Stimulated activated CD8-positive, alpha-beta memory T cell treated with anti-CD3 and anti-CD28 coated beads, Interleukin-12 subunit alpha, Interleukin-12 subunit beta, amount 100 ng/mL, for 1 hour (primary cell): Measurements from ENCODE around the gene NKX1-1.
"Not testable (repeated sequence)": the region's sequence is repeated elsewhere in the genome, so short reads cannot be mapped to it uniquely, and the experiment has no call there.

Source experiments
- DNase-seq: peaks from one replicate; pipeline ENCODE4 v3.0.0-alpha.2; 2020; ENCODE audit warnings: low read depth

The NKX1-1 gene

DNA sequence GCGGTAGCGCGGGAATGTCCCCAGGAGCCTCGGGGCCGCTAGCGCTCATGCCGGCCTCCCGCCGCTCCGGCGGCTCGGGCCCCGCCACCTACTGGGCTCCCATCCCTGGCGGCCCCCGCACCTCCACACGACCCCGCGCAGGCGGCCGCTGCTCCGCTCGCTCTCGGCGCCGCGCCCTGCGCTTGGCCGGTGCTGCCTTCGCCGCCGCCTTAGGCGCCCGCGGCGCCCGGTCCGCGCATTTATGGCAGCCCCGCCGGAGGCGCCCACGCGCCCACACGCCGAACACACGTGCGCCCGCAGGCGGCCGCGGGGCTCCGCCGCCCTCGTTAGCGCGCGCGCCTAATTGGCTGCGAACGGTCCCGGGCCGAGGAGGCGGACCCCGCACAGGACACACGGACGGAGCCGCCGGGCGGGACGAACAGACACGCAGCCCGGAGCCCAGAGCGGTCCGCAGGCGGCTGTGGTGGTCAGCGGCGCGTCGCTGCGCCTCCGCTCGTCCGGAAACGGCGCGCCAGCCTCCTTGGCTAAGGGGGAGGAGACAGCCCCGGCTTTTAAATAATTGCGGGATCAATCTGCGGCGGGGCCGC lies at the start of gene NKX1-1:
Gene NKX1-1, minus strand, starts transcription at position 49 of the 587 bp plus-strand sequence. Its CDS starts 0 bp downstream, at position 49.
- DNase-seq: no peak

DNA sequence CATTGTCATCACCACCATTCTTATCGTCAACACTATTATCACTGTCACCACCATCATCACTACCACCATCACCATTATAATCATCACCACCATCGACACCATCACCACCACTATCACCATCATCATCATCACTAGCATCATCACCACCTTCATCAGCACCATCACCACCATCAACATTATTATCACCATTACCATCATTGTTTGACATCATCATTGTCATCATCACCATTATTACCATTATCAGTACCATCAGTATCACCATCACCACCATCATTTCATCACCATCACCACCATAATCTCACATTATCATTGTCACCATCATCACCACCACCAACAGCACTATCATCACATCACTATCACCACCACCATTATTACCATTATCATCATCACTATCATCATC lies 47.5 kb upstream of the NKX1-1 start:
- DNase-seq: no peak

DNA sequence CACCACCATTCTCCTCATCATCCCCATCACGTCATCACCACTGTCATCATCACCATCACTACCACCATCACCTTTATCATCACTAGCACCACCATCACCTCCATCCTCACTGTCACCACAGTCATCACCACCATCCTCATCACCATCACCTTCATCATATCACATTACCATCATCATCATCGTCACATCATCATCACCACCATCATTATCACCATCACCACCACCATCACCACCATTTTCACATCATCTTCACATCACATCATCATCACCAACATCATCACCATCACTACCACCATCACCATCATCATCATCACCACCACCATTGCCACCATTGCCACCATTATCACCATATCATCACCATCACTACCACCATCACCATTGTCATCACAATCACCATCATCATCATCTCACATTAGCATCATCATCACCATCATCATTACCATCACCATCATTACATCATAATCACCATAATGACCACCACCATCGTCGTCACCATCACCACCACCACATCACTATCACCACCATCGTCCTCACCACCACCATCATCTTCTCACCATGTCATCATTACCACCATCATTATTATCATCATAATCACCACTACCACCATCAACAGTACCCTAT lies 46.3 kb upstream of the NKX1-1 start:
- DNase-seq: no peak

DNA sequence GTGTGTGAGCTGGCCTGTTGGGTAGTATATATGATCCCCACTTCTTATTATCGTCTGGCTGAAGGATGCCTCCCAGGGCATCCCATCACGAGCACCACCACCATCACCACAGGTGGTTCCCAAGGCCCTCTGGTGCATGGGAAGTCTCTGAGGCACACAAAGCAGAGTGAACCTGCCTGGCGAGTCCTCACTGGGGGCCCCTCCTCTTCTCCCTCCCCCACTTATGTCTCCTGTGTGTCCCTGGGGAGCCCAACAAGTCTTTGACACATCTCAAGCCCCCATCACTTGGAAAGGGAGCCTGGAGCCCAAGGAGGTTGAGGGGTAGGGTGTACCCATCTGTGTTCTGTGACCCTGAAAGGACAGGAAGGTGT lies 45.5 kb upstream of the NKX1-1 start:
- no peak for DNase-seq

DNA sequence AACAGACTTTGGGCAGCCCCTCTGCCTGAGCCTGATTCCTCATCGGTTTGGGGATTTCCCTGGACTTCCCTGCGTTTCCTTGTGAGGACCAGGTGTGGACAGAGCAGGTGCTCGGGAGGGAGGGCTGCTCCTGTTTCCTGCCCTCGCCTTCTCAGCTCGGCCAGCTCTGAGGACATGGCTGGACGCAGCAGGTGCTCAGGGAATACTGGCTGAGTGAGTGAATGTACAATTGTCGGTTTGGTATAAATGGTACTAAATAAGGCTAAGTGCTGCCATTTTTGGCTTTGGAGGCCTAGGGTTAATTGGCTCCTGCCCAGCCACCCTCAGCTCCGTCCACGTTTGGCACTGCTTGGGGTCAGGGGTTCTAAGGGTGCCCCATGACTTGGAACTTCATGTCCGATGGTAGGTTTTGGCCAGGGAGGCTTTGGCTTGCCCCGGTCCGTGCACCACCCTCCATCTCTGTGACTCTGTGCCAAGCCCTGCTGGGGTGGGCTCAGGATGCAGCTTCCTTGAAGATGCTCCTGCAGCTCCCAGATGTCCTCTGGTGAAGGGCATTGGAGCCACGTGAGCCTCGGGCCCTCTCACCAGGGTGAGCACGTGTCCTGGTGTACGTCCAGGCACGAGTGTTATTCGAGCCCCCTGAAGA lies 45.0 kb upstream of the NKX1-1 start:
- no peak for DNase-seq

DNA sequence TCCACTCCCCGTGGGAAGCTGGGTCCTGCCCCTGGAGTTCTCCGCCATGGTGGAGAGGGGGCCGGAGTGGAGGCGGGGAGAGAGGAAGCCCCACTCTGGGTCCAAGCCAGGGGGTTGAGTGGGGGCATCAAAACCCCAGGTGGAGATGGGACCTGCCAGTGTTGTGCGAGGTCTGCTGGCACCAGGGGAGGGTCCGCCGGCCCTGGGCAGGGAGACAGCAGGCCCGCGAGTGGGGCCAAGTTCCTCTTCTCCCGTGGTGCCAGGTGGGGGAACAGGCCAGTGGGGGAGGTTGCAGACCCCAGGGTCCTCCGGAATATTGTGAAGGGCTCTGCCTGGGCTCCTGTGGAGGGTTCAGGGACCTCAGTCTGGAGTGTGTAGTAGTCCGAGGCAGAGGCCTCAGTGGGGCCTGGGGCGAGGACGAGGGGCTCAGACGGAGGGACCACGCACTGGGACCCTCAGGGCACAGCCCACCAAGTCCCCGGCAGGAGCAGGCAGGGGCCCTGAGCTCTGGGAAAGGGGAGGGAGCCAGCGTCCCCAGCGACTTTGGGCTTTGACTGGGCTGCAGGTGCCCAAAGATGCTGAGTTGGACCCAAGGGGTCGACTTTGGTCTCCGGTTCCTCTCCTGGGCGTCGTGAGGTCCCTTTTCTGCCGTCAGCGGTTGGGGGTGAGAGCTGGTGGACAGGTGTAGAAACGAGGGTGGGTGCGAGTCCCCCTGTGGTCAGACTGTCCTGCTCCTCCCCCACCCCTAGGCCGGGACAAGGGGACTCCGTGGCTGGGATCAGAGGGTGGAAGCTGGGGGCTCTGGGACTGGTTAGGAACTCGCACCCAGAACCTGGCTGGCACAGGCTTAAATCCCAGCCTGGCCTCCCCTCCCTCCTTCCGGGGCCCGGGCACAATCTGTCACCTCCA lies 43.8 kb upstream of the NKX1-1 start:
- DNase-seq: no peak

DNA sequence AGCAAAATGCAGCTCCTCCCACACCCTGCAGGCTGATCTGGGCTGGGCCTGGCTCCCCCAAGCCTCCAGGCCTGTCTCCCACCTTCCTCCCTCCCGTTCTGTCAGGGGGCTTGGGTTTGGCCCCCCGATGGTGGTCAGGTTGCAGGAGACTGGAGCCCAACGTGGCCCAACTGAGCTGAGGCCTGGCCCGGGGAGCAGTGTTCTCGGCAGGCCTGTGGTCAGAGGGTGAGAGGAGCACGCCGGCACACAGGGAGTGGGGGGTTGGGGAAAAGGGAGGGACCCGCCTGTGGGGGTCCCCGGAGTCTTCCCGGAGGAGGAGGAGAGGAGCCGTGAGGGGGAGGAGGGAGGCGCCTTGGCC lies 43.2 kb upstream of the NKX1-1 start:
- DNase-seq: no peak

DNA sequence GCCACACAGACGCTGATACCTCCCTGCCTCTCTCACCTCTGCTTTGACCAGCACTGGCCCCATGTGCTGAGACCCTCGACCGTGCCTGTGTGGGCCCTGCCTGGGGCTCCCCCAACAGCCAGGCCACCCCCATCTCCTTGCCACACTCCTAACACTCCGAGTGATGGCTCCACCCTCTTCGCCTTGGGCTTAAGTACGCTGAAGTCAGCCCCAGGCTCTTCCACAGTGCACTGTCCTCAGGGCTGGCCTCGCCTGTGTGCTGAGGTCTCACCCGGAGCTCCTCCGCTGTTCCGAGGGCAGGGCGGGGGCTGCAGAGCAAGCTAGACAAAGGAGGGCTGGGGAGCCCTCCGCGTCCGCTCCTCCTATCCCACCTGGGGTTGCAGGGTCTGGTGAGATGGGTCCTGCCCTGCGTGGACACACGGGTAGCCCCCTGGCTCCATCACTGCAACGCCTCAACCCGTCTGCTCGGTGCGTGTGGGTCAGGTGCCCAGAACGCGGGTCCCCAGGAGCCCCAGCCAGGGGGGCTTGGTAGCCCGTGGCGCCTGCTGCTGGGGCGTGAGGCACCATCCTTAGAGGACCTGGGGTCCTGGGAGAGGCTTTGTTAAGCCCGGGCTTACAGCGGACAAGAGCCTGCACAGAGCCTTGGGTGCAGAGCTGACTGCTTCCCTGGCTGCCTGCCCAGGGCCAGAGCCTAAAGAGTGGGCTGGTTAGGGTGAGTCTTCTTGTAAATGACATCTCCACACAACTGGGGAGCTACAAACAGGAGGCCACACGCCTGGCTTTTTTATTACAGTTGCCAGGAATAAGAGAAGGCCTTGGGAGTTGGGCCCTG lies 42.6 kb upstream of the NKX1-1 start:
- DNase-seq: no peak

DNA sequence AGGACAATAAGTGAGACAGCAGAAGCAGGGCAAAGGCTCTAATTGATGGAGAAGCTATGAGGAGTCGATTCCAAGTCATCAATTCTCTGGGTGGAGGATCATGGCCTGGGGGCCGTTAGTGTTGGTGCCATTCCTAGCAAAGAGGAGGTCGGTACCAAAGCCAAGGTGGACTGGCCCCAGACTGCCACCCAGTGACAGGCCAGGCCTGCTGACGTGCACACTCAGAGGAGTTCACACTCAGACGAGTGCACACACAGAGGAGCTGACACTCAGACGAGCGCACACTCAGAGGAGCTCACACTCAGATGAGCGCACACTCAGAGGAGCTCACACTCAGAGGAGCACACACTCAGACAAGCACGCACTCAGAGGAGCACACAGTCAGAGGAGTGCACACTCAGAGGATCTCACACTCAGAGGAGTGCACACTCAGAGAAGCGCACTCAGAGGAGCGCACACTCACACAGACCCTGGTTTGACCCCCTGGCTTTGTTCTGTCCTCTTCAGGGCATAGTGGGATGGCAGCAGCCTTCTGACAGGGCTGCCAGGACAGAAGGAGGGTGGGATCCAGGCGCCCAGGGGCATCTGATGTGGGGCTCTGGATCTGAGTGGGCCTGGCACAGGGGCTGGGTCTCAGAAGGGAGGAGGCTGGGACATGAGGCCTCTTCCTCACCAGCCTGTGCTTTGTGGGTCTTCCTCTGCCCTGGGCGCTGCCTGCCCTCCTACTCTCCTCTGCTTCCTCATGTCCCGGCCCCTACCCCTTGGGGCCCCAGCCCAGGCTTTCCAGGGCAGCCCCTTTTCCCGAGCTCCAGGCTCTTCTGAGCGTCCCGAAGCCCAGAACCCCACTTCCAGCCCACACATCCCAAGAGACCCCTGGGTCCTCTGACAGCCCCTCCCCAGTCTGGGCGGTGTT lies 41.7 kb upstream of the NKX1-1 start:
- DNase-seq: no peak

DNA sequence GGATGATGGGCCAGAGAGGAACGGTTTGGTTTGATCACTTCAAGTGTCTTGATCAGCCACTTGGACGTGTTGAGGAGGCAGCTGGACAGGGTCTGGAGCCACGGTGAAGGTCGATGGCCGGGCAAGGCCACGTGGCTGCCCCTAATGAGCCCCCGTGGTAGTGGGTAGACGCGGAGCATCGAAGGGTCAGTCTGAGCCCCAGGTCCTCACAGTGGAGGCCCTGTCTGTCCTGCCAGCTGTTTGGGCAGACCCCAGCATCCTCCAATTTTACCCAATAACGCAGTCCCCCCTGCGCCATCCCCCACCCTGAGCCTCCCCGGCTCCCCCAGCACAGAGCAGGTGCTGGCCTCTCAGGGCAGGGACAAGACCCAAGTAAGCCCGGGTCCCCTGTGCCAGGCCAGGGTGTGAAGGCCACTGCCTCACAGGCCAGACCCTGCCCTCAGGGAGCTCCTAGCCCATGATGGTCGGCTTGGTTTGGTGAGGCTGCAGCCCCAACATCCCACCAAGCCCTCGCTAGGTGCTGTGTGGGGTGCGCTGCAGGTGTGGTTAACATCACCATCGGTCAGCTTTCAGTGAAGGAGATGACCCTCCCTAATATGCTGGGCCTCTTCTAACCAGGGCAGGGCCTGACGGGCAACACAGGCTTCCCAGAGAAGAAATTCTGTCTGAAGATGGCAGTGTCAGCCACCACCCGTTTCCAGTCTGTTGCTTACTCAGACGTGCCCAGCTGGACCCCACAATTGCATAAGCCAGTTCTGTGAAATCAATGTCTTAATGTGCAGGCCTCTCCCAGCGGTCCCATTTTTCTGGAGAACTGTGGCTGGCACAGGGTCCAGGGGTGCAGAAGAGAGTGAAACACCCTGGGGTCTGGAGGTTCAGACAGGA lies 40.5 kb upstream of the NKX1-1 start:
- no peak for DNase-seq

DNA sequence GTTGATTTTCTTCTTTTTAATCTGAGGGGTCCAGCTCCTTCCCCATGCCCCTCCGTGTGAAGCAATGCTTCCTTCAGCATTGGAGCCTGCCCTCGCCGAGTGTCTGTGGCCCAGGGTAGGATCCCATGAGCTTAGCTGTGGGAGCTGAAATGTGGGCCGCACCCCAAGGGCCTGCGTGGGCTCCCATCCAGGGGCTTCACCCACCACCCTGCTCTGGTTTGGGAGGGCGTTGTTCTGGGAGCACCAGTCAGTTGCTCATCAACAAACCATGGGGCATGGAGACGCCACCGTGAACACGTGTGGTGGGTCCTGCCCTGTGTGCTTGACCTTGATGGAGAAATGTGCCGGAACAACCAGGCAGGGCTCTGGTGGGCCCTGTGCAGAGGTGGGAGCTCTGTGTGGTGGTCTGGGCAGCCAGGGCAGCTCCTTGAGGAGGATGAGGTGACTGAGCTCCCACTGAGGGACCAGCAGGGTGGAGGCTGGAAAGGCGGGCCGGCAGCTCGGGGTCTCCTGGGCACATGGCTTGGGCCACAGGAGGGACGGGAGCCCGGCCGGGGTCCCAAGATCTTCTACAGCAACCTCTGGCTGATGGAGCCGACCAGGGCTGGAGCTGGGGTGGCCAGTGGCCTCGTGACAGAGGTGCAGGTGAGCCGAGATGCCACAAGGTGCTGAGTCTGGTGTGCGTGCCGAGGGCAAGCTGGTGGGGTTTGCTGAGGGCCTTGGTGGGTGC lies 39.6 kb upstream of the NKX1-1 start:
- no peak for DNase-seq

DNA sequence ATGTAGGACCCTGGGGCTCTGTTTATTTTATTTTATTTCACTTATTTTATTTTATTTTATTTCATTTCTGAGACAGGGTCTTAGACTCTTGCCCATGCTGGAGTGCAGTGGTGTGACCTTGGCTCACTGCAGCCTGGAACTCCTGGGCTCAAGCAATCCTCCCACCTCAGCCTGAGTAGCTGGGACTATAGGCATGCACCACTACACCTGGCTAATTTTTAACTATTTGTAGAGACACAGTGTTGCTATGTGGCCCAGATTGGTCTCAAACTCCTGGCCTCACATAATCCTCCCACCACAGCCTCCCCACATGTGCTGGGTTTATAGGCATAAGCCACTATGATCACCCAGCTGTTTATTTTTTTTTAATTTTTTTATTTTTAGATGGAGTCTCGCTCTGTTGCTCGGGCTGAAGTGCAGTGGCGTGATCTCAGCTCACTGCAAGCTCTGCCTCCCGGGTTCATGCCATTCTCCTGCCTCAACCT lies 37.5 kb upstream of the NKX1-1 start:
- not testable (repeated sequence) for DNase-seq

DNA sequence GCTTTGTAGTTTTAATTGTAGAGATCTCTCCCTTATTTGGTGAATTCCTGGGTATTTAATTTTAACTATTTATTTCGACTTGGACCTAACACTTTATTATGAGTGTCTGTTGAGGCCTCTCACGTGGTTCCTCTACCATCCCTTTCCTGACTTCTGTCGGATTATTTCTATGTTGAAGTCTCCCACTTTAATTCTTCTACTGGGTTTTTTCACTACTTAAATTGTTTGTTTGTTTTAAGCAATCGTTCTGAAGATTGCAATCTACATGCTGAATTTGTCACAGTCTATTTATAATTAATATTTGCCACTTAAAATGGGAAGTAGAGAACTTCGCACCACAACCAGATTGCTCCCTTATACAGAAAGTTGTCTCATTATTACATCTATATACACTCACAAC lies 20.8 kb upstream of the NKX1-1 start:
- no peak for DNase-seq

DNA sequence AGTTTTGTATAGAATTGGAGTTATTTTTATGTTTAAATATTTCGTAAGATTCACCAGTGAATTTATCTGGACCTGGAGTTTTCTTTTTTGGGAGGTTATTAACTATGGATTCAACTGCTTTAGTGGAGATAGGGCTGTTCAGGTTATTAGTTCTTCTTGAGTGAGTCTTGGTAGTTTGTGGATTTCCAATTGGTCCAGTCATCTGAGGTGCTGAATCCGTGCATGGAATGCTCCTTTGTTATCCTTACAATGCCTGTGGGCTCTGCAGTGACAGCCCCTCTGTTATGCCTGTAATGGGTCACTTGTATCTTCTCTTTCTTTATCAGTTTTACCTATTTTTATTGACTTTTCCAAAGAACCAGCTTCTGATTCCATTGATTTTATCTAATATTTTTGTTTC lies 15.4 kb upstream of the NKX1-1 start:
- no peak for DNase-seq

DNA sequence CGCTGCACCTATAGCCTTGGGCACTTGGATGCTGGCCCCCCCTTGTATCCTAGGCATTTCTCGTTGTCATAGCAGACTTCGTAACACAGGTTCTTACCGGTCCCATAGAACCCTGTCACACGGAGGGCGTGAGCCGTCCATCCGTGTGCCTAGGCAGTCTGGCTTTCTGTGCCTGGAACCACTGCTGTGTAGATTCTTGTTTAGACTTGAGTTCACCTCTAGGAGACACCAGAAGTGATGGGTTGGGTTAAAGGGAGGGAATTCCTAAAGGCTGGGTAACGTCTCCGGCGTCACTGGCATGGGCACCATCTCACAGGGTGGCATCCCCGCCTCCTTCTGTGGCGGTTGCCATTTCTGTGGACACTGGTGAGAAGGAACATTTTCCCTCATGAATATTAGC lies 13.5 kb upstream of the NKX1-1 start:
- DNase-seq: no peak

DNA sequence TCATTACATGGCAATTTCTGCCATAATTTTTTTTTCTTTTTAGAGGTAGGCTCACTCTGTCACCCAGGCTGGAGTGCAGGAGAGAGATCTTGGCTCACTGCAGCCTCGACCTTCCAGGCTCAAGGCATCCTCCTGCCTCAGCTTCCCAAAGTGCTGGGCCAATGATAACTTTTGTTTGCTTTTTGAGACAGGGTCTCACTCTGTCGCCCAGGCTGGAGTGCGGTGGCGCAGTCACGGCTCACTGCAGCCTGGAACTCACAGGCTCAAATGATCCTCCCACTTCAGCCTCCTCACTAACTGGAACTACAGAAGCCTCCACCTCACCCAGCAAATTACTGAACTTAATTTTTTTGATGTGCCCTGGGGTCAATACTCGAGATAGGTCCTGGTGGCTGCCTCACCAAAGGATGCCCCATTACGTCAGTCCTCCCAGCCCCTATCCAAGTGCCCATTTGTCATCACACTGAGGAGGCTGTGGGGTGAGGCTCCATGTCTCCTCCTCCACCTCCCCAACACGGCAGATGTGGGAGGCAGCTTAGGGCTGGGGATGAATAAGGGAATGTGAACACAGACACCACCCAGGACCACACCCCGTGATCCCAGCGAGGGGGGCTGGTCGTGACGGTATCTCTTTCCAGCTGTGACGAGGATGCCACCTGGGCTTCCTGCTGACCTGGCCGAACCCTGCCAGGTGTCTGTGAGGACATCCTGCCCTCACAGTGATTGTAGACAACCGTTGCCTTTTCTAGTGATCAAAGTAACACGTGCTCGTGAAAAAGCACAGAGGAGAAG lies 12.4 kb upstream of the NKX1-1 start:
- DNase-seq: no peak

DNA sequence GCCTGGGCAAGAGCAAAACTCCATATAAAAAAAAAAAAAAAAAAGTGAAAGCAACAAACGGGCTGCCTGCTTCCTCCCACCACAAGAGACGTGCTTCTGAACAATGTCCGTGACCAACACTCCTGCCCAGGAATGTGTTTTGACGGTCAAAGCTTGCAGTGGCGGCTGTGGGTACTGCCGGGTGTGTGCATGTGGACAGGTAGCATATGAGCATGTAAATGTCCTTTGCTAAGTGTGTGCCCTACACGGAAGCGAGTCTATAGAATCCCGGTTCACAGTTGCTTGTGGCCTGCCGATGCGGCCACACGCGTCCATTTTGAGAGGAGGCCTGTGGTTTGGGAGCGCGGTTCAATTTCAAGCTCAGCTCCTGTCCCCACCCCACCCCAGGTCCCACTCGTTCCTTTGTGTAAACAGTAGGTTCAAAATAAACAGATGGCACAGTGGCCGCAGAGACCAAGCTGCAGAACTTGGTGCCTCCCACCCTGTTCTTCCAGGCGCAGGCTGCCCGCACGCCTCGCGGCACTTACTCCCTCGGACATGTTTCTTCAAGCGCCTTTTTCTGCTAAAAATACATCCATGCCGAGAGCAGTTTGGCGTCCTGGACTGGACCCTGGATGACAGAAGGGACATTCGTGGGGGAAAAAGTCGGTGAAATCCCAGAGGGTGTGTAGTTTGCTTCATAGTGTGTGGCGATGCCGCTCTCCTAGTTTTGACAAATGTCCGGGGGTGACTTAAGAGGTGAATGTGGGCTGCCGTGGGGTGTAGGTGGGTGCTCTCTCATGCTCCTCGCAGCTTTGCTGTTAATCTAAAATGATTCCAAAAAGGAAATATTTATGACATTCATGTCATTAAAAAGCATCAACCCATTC lies 11.5 kb upstream of the NKX1-1 start:
- no peak for DNase-seq
